HG02840 (cell line): ENCODE results near the gene DDX10.
A peak's percentile ranks its signal among the peaks of the same experiment; 100 is the strongest.
"Not testable (repeated sequence)": the region's sequence is repeated elsewhere in the genome, so short reads cannot be mapped to it uniquely, and the experiment has no call there.

ENCODE experiments used
- ATAC-seq: cut with Tn5 transposase; IDR thresholded peaks from one replicate; pipeline ENCODE4 v1.9.1; 2021; ENCODE audit warnings: mild to moderate bottlenecking, moderate library complexity, moderate number of reproducible peaks; ENCODE audit not compliant: unreplicated experiment, low FRiP score

DDX10 gene

DNA sequence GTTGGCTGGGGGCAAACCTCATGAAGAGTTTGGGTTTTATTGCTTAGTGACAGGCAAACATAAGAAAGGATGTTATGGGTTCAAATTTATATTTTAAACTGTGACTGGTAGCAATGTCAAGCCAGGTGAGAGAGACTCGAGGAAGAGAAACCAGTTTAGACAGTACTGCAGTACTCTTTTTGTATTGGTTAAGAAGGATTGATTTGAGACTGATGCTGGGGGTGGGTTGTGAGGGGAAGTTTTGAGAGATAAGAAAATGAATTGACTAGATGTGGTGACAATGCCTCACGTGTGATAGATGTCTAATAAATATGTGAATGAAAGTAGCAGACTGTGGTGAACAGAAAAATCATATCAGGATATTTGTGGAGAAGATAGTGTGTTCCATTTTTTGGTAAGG is 142.4 kb downstream of the DDX10 start:
- ATAC-seq = no peak

DNA sequence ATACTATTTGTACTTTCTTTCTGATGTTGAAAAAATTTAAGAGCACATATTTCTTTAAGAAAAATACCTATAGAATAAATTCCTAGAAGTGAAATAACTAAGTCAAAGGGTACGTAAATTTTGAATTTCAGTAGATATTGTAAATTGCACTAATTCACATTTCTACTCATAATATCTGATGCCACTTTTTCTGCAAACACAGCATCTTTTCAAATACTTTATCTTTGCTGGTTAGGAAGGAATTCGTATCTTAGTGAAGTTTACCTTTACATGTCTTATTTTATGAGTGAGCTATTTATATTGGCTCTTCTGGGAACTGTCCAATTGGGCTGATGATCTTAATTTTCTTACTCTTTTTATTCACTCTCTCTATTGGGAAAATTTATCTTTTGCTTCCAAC is 148.2 kb downstream of the DDX10 start:
- ATAC-seq = no peak

DNA sequence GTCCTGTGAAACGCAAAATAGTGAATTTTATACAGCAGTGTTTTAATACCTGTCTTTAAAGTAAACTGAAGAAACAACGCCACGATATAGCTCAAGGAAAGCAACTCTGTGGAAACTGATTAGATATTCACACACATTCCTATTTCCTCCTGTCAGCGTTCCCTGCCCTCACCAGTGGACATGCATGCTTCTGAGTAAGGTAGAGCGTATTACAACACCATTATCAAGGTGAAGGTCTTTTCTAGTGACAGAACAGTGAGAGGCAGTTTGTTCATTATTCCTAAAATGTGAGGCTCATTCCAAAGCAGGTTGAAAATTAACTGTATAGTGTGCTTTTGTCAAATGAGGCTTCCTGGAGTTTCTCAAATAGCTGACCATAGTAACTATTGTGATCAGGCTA is 153.1 kb downstream of the DDX10 start:
- ATAC-seq = no peak

DNA sequence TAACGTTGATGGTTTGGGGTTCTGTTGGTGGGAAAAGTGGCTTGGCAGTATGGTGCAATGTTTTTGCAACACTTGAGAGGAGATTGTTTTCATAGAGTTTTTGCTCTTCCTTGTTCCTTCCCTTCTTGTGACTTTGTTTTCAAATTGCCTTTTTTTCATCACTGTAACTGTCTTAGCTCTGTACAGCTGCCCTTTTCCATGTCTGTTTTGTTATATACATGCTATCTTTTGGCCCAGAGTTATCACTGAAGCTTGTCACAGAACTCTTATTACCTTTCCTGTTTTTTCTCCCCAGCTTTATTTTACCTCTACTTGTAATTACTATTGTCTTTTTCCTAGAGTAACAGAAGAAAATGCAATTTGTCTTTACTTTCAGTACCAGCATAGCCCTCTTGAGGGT is 154.1 kb downstream of the DDX10 start:
- no peak for ATAC-seq

DNA sequence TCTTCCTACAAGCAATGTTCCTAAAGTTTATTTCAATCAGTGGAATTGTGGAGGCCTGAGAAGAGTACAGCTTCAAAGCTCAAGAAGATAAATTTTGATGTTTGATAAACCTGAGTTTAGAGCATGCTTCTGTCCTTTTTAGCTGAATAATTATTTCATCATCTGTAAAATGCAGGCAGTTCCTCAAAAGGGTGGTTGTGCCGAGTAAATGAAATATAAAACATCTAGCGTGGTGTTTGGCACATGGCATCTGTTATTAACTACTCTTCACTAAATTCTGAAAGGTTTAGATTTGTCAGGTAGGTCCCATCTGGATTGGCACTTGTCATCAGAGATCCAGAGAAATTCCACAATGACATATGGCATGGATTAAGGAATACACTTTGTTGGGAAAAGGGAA is 155.1 kb downstream of the DDX10 start:
- no peak for ATAC-seq

DNA sequence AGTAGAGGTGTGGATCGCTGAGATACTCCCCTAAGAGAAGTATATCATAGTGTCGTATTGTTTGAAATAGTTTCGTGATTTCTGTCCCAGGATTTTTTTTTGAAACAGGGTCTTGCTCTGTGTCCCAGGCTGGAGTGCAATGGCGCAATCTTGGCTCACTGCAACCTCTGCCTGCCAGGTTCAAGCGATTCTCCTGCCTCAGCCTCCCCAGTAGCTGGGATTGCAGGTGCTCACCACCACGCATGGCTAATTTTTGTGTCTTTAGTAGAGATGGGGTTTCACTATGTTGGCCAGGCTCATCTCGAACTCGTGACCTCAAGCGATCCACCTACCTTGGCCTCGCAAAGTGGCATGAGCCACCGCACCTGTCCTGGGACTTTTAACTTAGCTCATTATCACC is 159.1 kb downstream of the DDX10 start:
- not testable (repeated sequence) for ATAC-seq

DNA sequence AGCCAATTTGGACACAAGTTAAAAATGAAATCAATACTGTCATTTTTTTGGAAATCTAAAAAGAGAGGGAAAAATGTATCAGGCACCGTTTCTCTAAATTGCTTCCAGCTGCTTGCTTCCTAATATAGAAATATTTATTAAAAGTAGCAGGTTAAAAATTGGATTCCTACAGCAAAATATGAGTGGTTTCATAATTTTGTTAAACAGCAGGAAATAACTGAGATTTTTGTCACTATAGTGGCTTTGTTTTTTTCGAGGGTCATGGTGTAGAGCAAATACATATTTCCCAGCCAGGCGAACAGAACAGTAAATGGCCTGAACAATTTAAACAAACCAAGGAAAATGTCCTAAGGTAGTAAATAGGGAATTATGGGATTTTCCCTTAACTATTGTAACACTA is 159.7 kb downstream of the DDX10 start:
- ATAC-seq = no peak

DNA sequence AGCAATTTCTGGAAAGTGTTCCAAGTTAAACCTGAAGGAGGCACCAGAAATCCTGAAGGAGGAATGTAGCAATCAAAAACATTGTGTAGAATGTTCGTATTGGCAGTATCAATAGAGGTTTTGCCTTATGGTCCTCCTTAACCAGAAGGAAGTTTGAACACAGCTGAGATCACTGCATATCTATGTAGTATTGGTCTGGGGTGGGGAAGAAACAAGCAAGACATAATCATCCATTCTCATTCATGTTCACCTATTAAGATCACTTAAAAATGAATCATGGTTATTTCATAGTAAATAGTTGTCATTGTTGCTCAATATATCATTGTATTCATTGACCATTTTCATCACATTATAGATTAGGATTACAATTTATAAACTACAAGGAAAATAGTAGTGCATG is 160.5 kb downstream of the DDX10 start:
- no peak for ATAC-seq

DNA sequence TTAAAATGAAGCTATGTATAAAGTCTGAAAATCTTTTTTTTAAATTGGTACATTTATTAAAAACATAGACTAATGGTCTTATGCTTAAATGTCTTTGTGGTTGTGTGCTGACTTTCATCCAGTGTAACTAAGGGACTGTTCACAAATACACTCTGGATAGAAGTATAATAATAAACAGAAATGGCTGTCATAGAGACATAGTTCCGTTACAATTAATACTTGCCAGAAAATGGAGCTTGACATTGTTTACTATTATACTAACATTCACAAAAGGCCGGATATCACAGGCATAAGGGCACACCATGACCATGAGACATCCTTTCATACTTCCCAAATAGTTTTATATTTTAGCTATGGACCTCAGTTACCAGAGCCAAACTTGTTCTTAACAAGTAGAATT is 161.3 kb downstream of the DDX10 start:
- no peak for ATAC-seq

DNA sequence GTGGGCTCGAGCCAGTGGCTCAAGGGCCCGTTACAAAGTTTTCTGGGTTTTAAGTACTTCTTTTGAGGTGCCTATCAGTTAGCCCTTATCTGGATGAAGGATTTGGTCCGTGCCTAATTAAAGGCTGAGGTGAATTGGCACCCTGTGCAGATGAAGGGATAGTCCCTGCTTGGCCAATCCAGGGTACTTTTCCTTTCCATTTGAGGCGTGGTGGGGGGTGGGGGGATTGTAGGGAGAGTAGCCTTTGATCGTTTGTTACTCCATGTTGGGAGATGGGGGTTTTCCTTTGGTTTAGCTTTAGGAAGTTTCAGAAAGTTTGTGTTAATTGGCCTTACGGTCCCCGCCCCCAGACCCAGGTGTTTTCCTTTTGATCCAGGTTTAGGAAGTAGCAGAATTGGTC is 170.8 kb downstream of the DDX10 start:
- ATAC-seq = no peak

DNA sequence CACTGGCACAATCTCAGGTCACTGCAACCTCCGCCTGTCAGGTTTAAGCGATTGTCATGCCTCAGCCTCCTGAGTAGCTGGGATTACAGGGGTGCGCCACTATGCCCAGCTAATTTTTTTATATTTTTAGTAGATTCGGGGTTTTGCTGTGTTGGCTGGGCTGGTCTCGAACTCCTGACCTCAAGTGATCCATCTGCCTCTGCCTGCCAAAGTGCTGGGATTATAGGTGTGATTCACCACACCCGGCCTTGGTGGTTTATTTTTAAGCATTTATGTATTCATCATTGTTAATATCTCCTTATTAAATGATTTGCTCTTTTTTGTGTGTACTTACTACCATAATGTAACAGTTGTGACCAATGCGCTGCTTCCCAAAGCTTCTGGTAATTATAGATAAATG is 171.7 kb downstream of the DDX10 start:
- no peak for ATAC-seq

DNA sequence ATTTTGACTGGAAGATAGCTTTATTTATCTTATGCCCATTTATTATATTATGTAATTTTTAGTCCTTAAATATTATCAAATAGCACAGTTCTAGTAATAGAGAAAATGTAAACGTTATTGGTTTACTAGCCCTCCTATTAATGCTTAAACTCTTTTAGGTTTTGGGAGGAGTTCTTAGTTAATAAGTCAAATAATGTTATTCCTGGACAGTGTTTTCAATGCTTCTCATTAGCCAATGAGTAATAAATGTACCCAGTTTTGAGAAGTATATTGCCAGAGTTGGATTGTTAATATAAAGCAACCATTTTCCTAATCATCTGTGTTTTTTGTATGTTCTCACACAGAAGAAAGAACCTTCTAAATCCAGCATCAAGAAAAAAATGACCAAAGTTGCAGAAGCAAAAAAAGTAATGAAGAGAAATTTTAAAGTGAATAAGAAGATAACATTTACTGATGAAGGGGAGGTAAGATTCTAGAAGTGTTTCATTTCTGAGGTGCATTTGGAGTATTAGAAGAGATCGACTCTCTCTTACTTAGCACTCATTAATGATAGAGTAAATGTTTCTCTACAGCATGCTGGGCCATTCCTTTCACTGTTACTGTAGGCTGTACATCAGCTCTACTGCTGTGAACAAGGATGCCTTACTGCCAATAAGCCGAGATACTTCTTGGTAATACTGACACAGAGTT is 173.4 kb downstream of the DDX10 start:
- ATAC-seq = no peak

DNA sequence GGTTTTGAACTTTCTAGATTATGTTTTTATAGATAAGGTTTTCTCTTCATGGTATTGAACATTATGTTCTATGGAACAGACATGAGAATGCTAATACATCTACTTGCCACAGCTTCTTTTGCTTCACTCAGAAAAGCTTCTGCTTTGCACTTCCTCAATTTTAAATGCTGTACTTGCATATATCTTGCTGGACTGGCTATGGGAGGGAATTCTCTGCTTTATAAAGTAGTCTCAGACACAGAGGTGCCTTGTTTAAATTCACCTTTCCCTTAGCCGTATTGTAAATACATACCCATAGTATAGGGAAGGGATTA is 173.9 kb downstream of the DDX10 start:
- ATAC-seq = no peak

DNA sequence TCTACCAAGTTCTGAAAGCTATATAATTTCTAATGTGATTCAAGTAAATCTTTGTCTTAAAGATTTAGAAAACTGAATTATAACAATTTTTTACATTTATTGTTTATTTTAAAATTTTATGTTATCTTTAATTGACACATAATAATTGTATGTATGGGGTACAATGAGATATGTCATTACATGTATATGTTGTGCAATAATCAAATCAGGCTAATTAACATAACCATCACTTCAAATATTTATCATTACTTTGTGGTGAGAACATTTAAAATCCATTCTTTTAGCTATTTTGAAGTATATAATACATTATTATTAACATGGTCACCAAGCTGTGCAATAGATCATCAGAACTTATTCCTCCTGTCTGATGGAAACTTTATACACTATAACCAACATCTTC is 181.1 kb downstream of the DDX10 start:
- no peak for ATAC-seq

DNA sequence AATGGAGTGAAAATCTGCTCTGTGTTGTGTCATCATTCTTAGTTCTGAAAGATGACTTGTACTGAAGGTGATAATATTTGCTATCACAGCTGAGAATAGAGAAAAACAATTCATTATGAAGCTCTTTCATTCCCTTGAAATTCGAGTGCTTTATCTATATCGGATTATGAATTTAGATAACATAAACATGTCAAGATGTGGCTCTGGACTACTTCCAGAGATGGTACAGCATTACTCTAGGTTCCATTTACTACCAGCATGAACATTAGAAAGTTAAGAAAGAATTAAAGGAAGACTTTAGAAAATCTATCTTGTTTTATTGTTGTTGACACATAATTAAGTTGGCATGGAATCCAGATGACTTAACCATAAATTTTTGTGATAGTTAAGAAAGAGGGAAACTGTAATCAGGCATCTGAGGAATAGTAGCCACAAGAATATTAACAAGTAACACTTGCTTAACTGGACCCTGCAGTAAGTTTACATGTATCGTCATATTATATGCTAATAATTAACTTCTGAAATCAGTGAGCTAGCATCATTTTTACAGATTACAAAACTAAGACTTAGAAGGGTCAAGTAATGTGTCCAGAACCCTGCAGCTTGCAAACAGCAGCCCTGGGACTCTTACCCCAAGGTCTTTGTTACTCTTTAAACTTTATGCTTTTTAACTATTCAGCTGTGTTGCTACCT is 182.6 kb downstream of the DDX10 start:
- ATAC-seq = no peak

DNA sequence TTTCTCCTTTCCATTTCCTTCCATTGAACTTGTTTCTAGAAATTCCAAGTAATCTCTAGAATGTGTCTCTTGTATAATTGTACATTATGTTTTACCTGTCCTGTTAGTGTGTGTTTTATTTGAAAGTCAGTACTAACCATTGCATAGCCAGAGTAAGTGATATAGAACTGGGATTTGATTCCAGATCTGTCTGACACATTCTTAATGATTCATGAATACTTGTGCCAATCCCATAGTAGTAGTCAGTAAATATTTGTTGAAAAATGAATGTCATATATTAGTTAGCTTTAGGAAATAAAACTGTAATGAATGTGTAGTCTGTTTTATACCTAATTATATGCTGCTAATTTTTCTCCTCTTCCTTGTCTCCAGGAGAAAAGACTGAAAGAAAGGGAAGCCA is 186.9 kb downstream of the DDX10 start:
- no peak for ATAC-seq

DNA sequence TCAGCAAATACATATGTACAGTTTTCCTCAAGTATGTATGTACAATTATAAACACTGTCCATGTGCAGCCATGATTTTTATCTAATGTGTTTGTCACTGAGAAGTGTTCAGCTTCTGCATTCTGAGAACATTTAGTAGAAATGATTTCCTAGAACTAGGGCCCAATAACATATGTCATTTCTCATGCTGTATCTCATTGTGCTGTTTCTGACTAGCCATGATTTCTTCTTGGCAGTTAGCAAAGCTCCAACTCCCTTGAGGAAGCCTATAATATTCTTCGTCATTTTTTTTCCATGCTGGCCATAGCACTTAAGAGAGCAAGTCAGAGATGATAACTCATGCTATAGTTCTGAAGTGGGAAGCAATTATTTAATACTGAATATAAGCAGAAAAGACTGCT is 187.8 kb downstream of the DDX10 start:
- ATAC-seq = no peak

DNA sequence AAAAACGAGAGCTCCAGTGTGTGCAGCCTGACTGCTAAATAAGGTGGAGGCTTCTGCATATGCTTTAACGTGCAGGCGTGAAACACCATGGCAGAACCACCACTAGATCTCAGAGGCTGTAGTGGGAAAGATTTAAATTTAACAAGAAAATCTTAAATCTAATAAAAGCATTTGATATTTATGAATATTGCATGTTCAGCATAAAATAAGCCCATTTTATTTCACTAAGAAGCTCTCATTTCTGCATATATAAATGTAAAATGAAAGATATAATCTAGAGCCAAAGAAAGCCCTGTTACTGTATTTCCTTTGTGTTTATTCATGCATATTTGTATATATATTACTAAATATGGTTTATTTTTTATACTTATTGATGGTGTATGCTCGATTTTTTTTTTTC is 188.3 kb downstream of the DDX10 start:
- ATAC-seq = no peak

DNA sequence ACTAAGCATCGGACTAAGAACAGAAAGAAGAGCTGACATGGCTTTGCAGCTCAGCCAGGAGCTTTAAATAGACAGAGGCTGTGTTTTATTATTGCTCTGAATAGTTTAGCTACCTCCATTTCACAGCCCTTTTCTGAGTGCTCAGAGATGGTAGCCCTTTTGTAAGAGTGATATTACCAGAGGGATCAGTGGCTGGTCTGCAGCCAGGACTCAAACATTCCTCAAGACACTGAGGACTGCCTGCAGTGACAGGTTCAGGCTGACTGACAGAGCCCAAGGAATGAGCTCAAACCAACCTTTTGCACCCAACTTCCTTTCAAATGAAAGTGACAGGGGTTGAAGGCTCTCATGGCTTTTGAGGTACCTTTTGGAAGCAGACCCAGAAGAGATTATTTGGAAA is 189.0 kb downstream of the DDX10 start:
- ATAC-seq = peak; percentile 41

DNA sequence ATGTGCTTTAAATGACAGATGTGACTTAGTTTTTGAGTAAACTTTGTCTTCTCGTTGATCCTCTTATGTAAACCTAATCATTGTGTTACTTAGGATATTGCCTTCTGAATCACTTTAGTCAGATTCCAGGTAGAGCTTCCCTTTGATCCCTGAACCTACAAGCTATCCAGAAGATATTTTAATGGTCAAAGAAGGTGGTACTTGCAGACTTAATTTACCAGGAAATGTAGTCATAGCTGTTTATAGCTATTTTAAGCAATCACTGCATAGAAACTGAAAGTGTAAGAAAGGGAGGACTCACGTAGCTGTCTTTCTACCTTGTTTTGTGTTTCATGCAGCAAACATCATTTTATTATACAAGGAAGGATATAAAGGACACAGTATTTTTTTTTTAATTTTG is 189.5 kb downstream of the DDX10 start:
- peak; percentile 86 for ATAC-seq

DNA sequence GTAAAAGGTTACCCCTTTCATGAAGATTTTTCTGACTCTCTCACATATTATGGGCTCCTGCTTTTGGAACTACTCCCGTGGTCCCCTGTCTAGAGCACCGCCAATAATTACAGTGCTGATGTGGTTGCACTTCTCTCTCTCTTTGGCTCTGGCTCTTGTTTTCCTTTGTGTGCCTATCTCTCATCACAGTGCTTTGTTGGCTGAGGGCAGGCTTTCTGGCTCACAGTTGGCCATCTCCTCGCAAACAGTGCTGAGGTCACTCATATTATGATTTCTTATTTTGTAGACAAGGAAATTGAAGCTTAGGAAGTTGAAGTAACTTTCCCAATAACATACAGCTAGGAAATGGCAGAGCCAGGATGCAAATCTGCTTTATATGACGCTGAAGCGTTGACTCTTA is 192.5 kb downstream of the DDX10 start:
- ATAC-seq = no peak

DNA sequence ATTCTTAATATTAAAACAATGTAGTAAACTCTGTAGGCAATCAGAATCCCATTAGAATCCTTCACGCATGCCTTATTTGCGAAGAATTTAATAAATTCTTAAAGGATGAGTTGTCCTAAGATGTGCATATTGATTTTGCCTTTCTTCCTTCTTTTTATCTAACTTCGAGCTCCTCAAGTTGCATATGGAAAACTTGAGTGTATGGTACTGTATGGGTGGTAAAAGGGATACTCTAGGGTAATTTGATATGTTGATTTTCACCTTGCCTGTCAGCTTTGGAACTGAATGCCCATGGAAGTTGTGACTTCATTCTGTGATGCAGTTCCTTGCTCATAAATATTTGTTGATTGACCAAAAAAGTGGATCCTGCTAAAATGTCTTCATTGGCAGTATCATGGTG is 193.8 kb downstream of the DDX10 start:
- no peak for ATAC-seq

DNA sequence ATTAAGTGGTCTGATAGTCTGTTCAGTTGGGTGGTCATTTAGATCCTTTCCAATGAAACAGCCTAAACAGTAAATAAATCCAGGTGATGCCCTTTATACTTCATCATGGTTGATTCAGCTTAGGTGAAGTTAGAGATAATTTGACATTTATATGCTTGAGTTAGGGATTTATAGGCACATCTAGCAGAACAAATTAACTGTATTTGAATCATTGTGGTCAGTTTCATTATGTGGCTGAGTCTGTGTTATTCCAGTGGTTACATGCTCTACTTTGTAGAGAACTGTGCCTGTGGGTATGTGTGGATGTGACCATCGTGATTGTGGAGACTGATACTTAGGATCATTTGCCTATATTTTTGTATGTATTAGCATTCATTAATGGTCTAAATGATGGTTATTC is 194.6 kb downstream of the DDX10 start:
- ATAC-seq = no peak
